Mucosa of descending colon (tissue), 3 donors: ENCODE measurements around the gene AQP2. TPM values are rescaled to one million over a fixed set of nuclear protein-coding genes. Genes with fewer than 3 reads are reported as not detected.

ENCODE experiments used
- ATAC-seq: fragments of 200-7000 bp; cut with Tn5 transposase; one replicate; pipeline ENCODE4 v1.9.1; 2020; ENCODE audit warnings: mild to moderate bottlenecking, moderate library complexity
- DNase-seq, 3 donors: peaks; one replicate each; pipeline ENCODE4 v3.0.0-alpha.2; 2020
- H3K36me3 ChIP-seq: fragments of 200-600 bp; one replicate; pipeline ENCODE4 v1.8.0; 2021; ENCODE audit warnings: low read depth, mild to moderate bottlenecking
- H3K4me1 ChIP-seq: fragments of 200-600 bp; one replicate; pipeline ENCODE4 v1.8.0; 2021; ENCODE audit warnings: low read depth, mild to moderate bottlenecking
- H3K4me3 ChIP-seq: fragments of 200-600 bp; one replicate; pipeline ENCODE4 v1.8.0; 2021; ENCODE audit warnings: mild to moderate bottlenecking
- H3K9me3 ChIP-seq: fragments of 200-600 bp; one replicate; pipeline ENCODE4 v1.8.0; 2021; ENCODE audit warnings: mild to moderate bottlenecking
- intact Hi-C, 2 donors: fragments of 100-400 bp; cut with DNase I in 1 of 2; cut with micrococcal nuclease in 1 of 2; formaldehyde crosslinking; loops; one replicate each; pipeline versions ENCODE4 v1.11.0 to v1.11.1; 2022; cut with DNase I, micrococcal nuclease
- total RNA-seq, 3 donors: library from RNA; stranded (reverse); fragmentation: NEBNext Ultra II Directional in 2 of 3; extraction: Animal tissue kit (Norgen Biotek cat#: 25700) in 2 of 3; gene quantifications; one replicate each; pipeline versions ENCODE4 v1.2.1 to v1.2.4, GENCODE V29; 2021 to 2023
- TF ChIP-seq, protein P1 (sequence below): fragments of 200-600 bp; IDR thresholded peaks from one replicate; pipeline ENCODE4 v1.8.0; 2022; ENCODE audit warnings: antibody characterized with exemption, mild to moderate bottlenecking
- donor health status: DM: no; HTN: no; CAD: no; lungs with moderate emphysema.
- donor health status: DM: no; HTN: no; CAD: no.
- donor health status: DM: no; HTN: yes; CAD: no.

AQP2 gene
- total RNA-seq, 3 donors from 2014 or later = not detected

DNA sequence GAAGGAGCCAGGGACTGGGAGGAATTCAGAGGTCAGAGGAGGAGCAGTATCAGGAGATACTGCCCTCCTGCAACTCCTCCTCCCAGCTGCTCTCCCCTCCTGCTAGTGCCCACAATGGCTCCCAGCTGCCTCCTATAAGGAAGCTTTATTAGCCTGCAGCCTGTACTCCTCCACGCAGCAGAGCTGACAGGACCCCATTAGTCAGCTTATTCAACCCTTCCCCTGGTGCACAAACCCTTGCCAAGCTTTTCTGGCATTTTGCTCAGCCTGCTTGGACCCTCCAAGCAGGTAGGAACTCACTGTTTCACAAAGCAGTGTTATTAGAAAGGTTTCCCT is 6.9 kb upstream of the AQP2 start:
- TF ChIP-seq, protein P1, sequence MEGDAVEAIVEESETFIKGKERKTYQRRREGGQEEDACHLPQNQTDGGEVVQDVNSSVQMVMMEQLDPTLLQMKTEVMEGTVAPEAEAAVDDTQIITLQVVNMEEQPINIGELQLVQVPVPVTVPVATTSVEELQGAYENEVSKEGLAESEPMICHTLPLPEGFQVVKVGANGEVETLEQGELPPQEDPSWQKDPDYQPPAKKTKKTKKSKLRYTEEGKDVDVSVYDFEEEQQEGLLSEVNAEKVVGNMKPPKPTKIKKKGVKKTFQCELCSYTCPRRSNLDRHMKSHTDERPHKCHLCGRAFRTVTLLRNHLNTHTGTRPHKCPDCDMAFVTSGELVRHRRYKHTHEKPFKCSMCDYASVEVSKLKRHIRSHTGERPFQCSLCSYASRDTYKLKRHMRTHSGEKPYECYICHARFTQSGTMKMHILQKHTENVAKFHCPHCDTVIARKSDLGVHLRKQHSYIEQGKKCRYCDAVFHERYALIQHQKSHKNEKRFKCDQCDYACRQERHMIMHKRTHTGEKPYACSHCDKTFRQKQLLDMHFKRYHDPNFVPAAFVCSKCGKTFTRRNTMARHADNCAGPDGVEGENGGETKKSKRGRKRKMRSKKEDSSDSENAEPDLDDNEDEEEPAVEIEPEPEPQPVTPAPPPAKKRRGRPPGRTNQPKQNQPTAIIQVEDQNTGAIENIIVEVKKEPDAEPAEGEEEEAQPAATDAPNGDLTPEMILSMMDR = no peak
- no peak for DNase-seq

DNA sequence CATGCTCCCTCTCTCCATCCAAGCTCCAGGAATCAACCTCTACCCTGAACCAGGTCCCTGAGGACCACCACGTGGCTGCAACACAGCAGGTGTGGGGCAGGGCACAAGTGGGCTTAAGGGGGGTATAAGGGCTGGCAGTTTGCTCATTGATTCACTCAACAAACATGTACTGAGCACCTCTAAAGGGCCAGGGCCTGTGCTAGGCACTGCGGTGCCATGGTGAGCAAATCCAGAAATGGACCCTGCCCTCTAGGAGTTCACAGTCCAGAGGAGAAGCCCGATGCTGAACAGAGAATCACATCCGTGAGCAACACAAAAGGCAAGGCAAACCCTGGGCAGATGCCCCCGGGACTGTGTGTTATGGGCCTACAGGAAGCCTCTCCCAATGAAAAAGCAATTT is 6.5 kb upstream of the AQP2 start:
- peaks cover 6% of the 10 kb centered on the region for H3K4me1 ChIP-seq
- no peak overlapping the region for H3K4me3 ChIP-seq
- ATAC-seq (no peak), DNase-seq (no peak)
- intact Hi-C loops = no loop called here
- no peaks in the 10 kb centered on the region for H3K36me3 ChIP-seq
- no peaks in the 10 kb centered on the region for H3K9me3 ChIP-seq
- TF ChIP-seq, protein P1 = no peak

More for the DNA sequence above, 6.9 kb upstream of the AQP2 start:
- ATAC-seq = no peak
- intact Hi-C loops = no loop called here
- no peaks in the 10 kb centered on the region for H3K36me3 ChIP-seq
- H3K9me3 ChIP-seq = no peaks in the 10 kb centered on the region
- peaks cover 6% of the 10 kb centered on the region for H3K4me1 ChIP-seq
- H3K4me3 ChIP-seq = no peak overlapping the region

DNA sequence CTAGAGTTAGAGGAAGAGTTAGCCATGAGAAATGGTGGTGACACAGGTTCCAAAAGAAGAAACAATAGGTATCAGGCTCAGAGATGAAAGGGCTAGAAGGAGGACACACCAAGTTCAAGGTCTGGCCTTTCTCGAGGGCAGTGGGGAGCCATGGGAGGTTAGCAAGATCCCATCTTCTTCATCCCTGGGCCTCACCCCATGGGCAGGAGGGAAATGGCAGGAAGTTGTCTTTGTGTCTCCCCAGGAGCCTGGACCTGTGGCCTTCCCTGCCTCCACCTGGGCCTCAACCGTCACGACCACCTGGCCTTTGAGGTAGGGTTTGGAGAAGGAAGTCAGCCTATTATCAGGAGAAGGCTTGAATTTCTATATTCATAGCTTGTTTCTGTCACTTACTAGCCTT is 5.8 kb upstream of the AQP2 start:
- DNase-seq (no peak), ATAC-seq (no peak)
- peaks cover 6% of the 10 kb centered on the region for H3K4me1 ChIP-seq
- no peak overlapping the region for H3K4me3 ChIP-seq
- TF ChIP-seq, protein P1 = no peak
- intact Hi-C loops = no loop called here
- no peaks in the 10 kb centered on the region for H3K36me3 ChIP-seq
- H3K9me3 ChIP-seq = no peaks in the 10 kb centered on the region

DNA sequence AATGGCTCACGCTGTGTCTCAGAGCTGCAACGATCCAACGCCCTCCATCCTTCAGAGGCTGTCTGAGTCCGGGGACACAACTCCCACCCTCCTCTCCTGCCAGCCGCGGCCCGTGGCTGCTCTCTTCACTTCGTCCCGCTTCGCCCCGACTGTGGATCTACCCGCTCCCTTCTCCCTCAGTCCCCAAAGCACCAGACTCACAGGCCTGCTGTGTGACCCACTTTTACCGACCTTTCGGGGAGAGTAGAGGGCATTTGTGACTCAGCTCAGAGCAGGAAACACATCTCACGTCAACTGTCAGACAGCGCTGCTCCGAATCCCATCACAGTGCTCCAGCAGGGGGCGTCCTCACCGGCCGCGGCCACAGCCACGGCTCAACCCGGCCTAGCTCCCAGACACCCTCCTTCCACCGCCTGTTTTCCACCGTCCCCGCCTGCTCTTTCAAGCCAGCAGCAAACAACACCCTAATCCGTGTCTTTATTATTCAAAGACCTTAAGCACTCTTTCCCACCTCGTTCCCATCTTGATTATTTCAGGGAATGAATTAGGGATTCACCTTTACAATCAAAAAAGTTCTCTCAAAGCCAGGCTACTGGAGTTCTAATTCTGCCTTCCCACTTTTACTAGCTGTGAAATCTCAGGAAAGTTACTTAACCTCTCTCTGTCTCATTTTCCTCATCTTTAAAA is 5.0 kb upstream of the AQP2 start:
- DNase-seq = peak; percentile 81 to 91 (median 86)
- no peak overlapping the region for H3K4me3 ChIP-seq
- no peaks in the 10 kb centered on the region for H3K36me3 ChIP-seq
- peaks cover 6% of the 10 kb centered on the region for H3K4me1 ChIP-seq
- TF ChIP-seq, protein P1 = peak; percentile 73
- ATAC-seq = peak; percentile 93
- intact Hi-C loops = no loop called here
- no peaks in the 10 kb centered on the region for H3K9me3 ChIP-seq

DNA sequence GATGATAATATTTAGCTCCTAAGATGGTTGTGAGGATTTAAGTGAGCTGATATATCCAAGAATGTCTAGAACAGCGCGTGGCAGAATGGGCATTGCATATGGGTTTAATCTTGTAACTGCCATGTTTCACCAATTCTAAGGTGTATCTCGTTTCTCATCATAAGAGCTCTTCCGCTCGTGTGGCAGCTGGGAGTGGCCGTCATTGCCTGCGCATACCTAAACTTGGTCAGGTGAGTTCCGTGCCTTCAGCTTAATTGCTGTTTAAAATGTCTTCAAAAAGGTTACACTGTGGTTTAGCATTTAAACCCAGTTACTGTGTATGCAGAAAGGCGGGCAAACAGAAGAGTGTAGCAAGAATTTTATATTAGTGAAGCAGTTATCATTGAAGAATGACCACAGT is 4.5 kb upstream of the AQP2 start:
- TF ChIP-seq, protein P1 = no peak
- DNase-seq (peak in 2 of 3 donors; percentile 66 to 72), ATAC-seq (peak; percentile 64)
- Histone ChIP-seq H3K4me1 (peaks cover 6% of the 10 kb centered on the region), H3K9me3 (no peaks in the 10 kb centered on the region), H3K4me3 (no peak overlapping the region), H3K36me3 (no peaks in the 10 kb centered on the region)
- intact Hi-C loops = no loop called here

DNA sequence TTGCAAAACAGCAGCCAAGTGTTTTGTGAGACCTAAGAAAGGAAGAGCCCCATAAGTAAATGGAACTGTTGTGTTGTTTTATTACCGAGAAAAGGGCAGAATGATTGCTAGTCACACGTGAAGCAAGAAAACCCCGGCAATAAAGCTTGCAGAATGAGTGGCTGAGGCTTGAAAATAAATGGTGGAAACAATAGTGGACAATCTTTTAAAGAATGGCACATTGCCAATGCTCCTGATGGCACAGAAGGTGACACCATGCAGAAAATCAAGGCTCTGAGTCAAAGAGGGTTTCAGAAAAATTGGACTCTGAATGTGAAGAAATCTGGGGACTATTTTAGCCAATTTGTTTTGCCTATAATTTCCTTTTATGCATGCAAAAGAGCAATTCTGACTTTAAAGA is 4.0 kb upstream of the AQP2 start:
- DNase-seq = no peak
- intact Hi-C loops = no loop called here

More for the DNA sequence above, 4.0 kb upstream of the AQP2 start:
- no peak for ATAC-seq
- Histone ChIP-seq H3K36me3 (no peaks in the 10 kb centered on the region), H3K4me3 (no peak overlapping the region), H3K4me1 (peaks cover 6% of the 10 kb centered on the region), H3K9me3 (no peaks in the 10 kb centered on the region)
- TF ChIP-seq, protein P1 = no peak
